ENCODE measurements around the gene MTHFSD.

Gene MTHFSD

DNA sequence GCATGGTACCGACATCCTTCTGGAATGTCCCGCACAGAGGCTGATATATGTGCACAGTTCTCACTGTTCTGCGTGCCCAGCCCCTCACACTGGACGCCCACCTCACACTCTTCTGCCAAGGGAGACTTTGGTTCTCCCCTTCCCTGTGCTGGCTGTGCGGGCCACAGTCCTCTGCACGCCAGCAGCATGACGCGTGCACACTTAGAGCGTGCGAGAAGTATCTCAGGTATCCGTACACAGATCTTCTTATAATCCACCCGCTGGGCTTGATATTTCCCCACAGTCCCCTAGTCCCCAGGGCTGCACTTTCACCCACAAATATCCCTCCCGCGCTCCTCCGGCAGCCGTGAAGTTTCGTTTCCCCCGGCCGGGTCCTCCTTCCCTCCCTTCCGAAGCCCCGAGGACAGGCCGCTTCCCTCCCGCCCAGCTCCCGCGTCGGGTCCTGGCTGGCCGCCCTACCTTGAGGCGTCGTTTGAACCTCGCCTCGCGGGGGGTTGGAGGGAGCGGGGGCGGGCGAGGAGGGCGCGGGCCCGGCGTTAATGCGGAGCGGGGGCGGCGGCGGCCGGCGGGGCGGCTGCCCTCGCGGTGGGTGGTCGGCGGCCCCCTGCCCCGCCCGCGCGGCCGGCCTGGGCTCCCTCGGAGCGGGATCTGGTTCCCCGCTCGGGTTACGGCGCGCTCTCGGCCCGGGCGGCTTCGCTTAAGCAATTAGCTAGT, 49.7 kb downstream of the MTHFSD start:
- no peak for DNase-seq (ENCODE audit: low read depth)
- H3K4me3 ChIP-seq (ENCODE audit: control insufficient read depth, low read depth, low read length): no peak overlapping the region
- TF ChIP-seq, protein P1, sequence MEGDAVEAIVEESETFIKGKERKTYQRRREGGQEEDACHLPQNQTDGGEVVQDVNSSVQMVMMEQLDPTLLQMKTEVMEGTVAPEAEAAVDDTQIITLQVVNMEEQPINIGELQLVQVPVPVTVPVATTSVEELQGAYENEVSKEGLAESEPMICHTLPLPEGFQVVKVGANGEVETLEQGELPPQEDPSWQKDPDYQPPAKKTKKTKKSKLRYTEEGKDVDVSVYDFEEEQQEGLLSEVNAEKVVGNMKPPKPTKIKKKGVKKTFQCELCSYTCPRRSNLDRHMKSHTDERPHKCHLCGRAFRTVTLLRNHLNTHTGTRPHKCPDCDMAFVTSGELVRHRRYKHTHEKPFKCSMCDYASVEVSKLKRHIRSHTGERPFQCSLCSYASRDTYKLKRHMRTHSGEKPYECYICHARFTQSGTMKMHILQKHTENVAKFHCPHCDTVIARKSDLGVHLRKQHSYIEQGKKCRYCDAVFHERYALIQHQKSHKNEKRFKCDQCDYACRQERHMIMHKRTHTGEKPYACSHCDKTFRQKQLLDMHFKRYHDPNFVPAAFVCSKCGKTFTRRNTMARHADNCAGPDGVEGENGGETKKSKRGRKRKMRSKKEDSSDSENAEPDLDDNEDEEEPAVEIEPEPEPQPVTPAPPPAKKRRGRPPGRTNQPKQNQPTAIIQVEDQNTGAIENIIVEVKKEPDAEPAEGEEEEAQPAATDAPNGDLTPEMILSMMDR (conservative IDR thresholded peaks at IDR 0.05; ENCODE audit: control insufficient read depth, insufficient read depth, low read depth, low read length): no peak

- TF ChIP-seq, protein P1 (conservative IDR thresholded peaks at IDR 0.05; ENCODE audit: control insufficient read depth, insufficient read depth, low read depth, low read length): no peak
- H3K4me3 ChIP-seq (ENCODE audit: control insufficient read depth, low read depth, low read length): no peak overlapping the region
These were observed 50.5 kb downstream of the MTHFSD start for GRCh38 chr16:86504315-86505184.

DNA sequence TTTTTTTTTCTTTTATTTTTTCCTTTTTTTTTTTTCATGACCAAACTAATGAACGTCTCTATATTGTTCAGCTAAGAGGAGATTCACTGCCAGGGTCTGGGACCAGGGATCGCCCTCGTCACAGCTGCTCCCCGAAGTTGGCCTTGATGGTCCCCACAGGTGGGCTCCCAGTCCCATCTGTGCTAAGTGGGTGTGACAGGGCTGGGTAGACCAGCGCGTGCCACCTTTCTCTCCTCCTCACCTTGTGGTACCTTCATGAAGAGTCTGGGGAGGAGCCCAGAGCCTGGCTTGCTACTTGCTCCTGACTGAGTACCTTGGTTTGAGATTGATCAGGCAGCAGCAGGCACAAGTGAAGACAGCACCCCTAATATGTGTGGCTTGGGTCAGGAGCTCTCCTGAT, 51.2 kb downstream of the MTHFSD start:
- H3K4me3 ChIP-seq (ENCODE audit: control insufficient read depth, low read depth, low read length): no peak overlapping the region
- no peak for DNase-seq (ENCODE audit: low read depth)
- TF ChIP-seq, protein P1 (conservative IDR thresholded peaks at IDR 0.05; ENCODE audit: control insufficient read depth, insufficient read depth, low read depth, low read length): no peak

More at GRCh38 chr16:86504315-86505184, 50.5 kb downstream of the MTHFSD start:
- DNase-seq (ENCODE audit: low read depth): no peak

GRCh38 chr16:86502856-86503748, 51.9 kb downstream of the MTHFSD start:
- H3K4me3 ChIP-seq (ENCODE audit: control insufficient read depth, low read depth, low read length): no peak overlapping the region
- DNase-seq (ENCODE audit: low read depth): peak; percentile 41
- TF ChIP-seq, protein P1 (conservative IDR thresholded peaks at IDR 0.05; ENCODE audit: control insufficient read depth, insufficient read depth, low read depth, low read length): no peak

DNA sequence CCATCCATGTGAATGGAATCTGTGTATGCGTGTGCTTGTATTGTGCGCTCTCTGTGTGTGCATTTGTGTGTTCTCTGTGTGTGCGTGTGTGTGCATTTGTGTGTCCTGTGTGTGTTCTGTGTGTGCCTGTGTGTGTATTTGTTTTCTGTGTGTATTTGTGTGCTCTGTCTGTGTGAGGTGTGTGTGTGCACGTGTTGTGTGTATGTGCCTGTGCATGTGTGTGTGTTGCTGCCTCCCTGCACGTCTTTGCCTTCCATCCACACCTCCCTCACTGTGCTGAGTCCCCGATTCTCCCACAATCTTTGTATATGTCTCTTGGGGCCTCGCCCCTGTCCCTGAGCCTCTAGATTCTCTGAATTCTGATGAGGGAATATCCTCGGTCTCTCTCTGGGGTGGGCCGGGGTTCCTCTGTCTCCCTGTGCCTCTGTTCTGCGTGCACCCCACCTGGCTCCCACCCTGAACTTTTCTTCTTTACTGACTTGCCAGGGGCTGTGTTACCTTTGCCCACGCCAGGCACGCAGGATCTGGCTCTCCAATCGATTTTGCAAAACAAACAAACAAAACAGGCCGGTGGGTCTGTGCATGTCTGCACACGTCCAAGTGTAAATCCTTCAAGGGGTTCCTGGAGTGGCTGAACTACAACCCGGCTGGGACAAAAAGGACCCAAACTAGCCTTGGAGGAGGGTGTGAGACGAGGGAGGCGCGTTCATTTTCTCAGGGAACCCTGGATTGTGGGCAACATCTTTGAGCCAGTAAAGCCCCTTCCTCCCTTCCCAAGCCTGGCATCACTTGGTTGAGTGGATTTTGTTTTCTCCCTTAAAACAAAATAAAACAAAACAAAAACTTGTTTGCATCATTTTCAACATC, 52.8 kb downstream of the MTHFSD start:
- TF ChIP-seq, protein P1 (conservative IDR thresholded peaks at IDR 0.05; ENCODE audit: control insufficient read depth, insufficient read depth, low read depth, low read length): no peak
- H3K4me3 ChIP-seq (ENCODE audit: control insufficient read depth, low read depth, low read length): no peak overlapping the region
- DNase-seq (ENCODE audit: low read depth): no peak

Measured in fibroblast of mammary gland (primary cell).